ENCODE results near the gene PGAP6. TPM values are rescaled to one million over a fixed set of nuclear protein-coding genes. Genes with fewer than 3 reads are reported as not detected.

Gene PGAP6
- total and polyA plus RNA-seq, 9 of the 15 experiments (the other 6 are each of a cell fraction or from before 2014, with no cell fraction given), result 0.45 to 50.2 (median 39.3) TPM

DNA sequence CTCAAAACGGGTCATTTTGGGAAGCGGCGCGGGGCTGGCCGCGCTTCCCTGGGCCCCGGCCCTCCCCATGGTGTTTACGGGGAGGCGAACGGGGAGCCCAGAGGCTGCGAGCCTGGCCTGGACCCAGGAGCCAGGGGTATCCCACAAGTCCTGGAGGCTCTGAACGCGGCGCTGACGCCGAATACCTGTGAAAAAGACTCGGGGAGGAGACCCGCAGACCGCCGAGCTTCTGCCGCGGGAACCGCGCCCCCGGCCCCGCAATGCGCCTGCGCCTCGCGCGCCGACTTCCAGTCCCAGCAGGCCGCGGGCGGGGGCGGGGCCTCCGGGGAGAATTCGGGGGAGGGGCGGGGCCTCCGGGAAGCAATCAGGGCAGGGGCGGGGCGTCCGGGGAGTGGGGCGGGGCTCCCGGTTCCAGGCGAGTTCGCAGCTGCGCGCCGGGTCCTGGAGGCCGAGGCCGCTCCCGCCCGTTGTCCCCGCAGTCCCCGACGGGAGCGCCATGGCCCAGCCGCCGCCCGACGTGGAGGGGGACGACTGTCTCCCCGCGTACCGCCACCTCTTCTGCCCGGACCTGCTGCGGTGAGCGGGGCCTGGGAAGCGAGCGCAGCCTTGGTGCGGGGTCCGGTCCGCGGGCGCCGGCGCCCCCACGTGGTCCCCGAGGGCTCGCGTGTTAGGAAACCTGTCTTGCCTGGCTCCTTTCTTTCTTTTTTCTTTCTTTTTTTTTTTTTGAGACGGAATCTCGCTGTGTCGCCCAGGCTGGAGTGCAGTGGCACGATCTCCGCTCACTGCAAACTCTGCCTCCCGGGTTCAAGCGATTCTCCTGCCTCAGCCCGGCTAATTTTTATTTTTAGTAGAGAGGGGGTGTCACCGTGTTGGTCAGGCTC, 19.9 kb upstream of the PGAP6 start, which contains the start of gene DECR2 (continued):
- TF ChIP-seq RBBP5 (IDR thresholded peaks at IDR 0.05; ENCODE audit: borderline replicate concordance, insufficient read depth, low read length, poor library complexity, severe bottlenecking) (peak; percentile 56), THAP7 (CRISPR knock-in tag; IDR thresholded peaks at IDR 0.05) (peak; percentile 87), POLR2H (tag; IDR thresholded peaks at IDR 0.05; ENCODE audit: low read depth) (peak; percentile 73; the same call in 1 of the 2 replicates), ZNF561 (CRISPR knock-in tag; conservative IDR thresholded peaks at IDR 0.05) (0 out of 2 replicates have a peak, but pooled peaks have one; percentile 61), ZNF57 (CRISPR knock-in tag; IDR thresholded peaks at IDR 0.05) (no peak), CXXC5 (CRISPR knock-in tag; IDR thresholded peaks at IDR 0.05) (peak; percentile 81), NONO (IDR thresholded peaks at IDR 0.05; ENCODE audit: low read depth in 2 of 2, low read length in 1 of 2) (peak; percentile 71 to 77; a peak in 3 of 4 replicates), ZNF436 (CRISPR knock-in tag; IDR thresholded peaks at IDR 0.05) (0 out of 2 replicates have a peak, but pooled peaks have one; percentile 39), ZBTB7A (IDR thresholded peaks at IDR 0.05; ENCODE audit: borderline replicate concordance, control insufficient read depth, low read depth, low read length) (peak; percentile 44; the same call in 1 of the 2 replicates), ZNF407 (IDR thresholded peaks at IDR 0.05; ENCODE audit: low read depth) (no peak), HDAC2 (IDR thresholded peaks at IDR 0.05) (peak; percentile 17; the same call in 1 of the 2 replicates), TCF7L2 (IDR thresholded peaks at IDR 0.05; ENCODE audit: low read depth, low read length) (no peak)
- TF ChIP-seq, protein P1, sequence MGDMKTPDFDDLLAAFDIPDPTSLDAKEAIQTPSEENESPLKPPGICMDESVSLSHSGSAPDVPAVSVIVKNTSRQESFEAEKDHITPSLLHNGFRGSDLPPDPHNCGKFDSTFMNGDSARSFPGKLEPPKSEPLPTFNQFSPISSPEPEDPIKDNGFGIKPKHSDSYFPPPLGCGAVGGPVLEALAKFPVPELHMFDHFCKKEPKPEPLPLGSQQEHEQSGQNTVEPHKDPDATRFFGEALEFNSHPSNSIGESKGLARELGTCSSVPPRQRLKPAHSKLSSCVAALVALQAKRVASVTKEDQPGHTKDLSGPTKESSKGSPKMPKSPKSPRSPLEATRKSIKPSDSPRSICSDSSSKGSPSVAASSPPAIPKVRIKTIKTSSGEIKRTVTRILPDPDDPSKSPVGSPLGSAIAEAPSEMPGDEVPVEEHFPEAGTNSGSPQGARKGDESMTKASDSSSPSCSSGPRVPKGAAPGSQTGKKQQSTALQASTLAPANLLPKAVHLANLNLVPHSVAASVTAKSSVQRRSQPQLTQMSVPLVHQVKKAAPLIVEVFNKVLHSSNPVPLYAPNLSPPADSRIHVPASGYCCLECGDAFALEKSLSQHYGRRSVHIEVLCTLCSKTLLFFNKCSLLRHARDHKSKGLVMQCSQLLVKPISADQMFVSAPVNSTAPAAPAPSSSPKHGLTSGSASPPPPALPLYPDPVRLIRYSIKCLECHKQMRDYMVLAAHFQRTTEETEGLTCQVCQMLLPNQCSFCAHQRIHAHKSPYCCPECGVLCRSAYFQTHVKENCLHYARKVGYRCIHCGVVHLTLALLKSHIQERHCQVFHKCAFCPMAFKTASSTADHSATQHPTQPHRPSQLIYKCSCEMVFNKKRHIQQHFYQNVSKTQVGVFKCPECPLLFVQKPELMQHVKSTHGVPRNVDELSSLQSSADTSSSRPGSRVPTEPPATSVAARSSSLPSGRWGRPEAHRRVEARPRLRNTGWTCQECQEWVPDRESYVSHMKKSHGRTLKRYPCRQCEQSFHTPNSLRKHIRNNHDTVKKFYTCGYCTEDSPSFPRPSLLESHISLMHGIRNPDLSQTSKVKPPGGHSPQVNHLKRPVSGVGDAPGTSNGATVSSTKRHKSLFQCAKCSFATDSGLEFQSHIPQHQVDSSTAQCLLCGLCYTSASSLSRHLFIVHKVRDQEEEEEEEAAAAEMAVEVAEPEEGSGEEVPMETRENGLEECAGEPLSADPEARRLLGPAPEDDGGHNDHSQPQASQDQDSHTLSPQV (IDR thresholded peaks at IDR 0.05), result 0 out of 2 replicates have a peak, but pooled peaks have one; percentile 69

Measured in K562 (cell line).